KG1 (cell line): ENCODE results near the gene GOLGA8F.
"Not testable (repeated sequence)": the region's sequence is repeated elsewhere in the genome, so short reads cannot be mapped to it uniquely, and the experiment has no call there.

Experiments used
- DNase-seq: peaks from one replicate; lab custom pipeline; 2025; lab: John Stamatoyannopoulos, UW

Gene GOLGA8F

GRCh38 chr15:28378364-28378763 lies at the start of gene GOLGA8F:
TSS of gene GOLGA8F (plus strand) at chr15:28378664. CDS start at chr15:28378762, 98 bp downstream.
- DNase-seq, result not testable (repeated sequence)

GRCh38 chr15:28357984-28358383 lies 20.5 kb upstream of the GOLGA8F start, which contains the start of gene GOLGA6L24:
TSS of gene GOLGA6L24 (minus strand) at chr15:28358084. CDS start at chr15:28358023, 61 bp downstream.
- DNase-seq, result not testable (repeated sequence)

GRCh38 chr15:28365502-28365901 lies 13.0 kb upstream of the GOLGA8F start:
- DNase-seq, result not testable (repeated sequence)

- DNase-seq, result not testable (repeated sequence)
These were observed 1.6 kb downstream of the GOLGA8F start for GRCh38 chr15:28380053-28380452.

GRCh38 chr15:28396022-28396421 lies 17.6 kb downstream of the GOLGA8F start:
- DNase-seq, result not testable (repeated sequence)

GRCh38 chr15:28402774-28403435 lies 24.4 kb downstream of the GOLGA8F start:
- not testable (repeated sequence) for DNase-seq

- DNase-seq, result not testable (repeated sequence)
These were observed 42.0 kb downstream of the GOLGA8F start for GRCh38 chr15:28420470-28420869.

- not testable (repeated sequence) for DNase-seq
These were observed 57.1 kb downstream of the GOLGA8F start for GRCh38 chr15:28435594-28435993.
